HG02885 (cell line): ENCODE measurements around the gene TMEM156.

Experiments used
- ATAC-seq: cut with Tn5 transposase; IDR thresholded peaks from one replicate; pipeline ENCODE4 v1.9.1; 2021; ENCODE audit warnings: mild to moderate bottlenecking; ENCODE audit not compliant: unreplicated experiment, poor library complexity

TMEM156 gene

GRCh38 chr4:38930707-38931106 lies 101.5 kb downstream of the TMEM156 start:
- ATAC-seq, result no peak

GRCh38 chr4:38930204-38930603 lies 102.0 kb downstream of the TMEM156 start:
- peak; percentile 66 for ATAC-seq

- no peak for ATAC-seq
Measured at GRCh38 chr4:38928974-38929373, 103.2 kb downstream of the TMEM156 start.

- ATAC-seq, result no peak
Measured at GRCh38 chr4:38928568-38928967, 103.6 kb downstream of the TMEM156 start.

GRCh38 chr4:38926896-38927295 lies 105.3 kb downstream of the TMEM156 start:
- ATAC-seq, result no peak

GRCh38 chr4:38925492-38926413 lies 106.5 kb downstream of the TMEM156 start:
- ATAC-seq, result no peak

GRCh38 chr4:38924353-38924752 lies 107.9 kb downstream of the TMEM156 start:
- ATAC-seq, result no peak

- ATAC-seq, result no peak
Measured at GRCh38 chr4:38923746-38924145, 108.5 kb downstream of the TMEM156 start.

- ATAC-seq, result no peak
Measured at GRCh38 chr4:38921151-38921550, 111.1 kb downstream of the TMEM156 start.

GRCh38 chr4:38920677-38921076 lies 111.5 kb downstream of the TMEM156 start:
- no peak for ATAC-seq

GRCh38 chr4:38920186-38920585 lies 112.0 kb downstream of the TMEM156 start:
- no peak for ATAC-seq

GRCh38 chr4:38919494-38919893 lies 112.7 kb downstream of the TMEM156 start:
- no peak for ATAC-seq

- ATAC-seq, result no peak
Measured at GRCh38 chr4:38917481-38918025, 114.7 kb downstream of the TMEM156 start.
